HEK293T (cell line): ENCODE measurements around the gene LSM14B.

Experiments
- ARNT ChIP-seq: fragments of 450-650 bp; IDR thresholded peaks from 2 replicates; pipeline ENCODE4 v1.6.1; 2017; ENCODE audit warnings: mild to moderate bottlenecking
- ELF4 ChIP-seq: fragments of 450-650 bp; IDR thresholded peaks from 2 replicates; pipeline ENCODE4 v1.6.1; 2017; ENCODE audit warnings: antibody characterized with exemption
- FOXM1 ChIP-seq: fragments of 450-650 bp; IDR thresholded peaks from 2 replicates; pipeline ENCODE4 v1.6.1; 2017; ENCODE audit warnings: mild to moderate bottlenecking, borderline replicate concordance
- LEF1 ChIP-seq: fragments of 450-650 bp; IDR thresholded peaks from 2 replicates; pipeline ENCODE4 v1.6.1; 2017; ENCODE audit warnings: mild to moderate bottlenecking, borderline replicate concordance
- NFRKB ChIP-seq: fragments of 450-650 bp; IDR thresholded peaks from 2 replicates; pipeline ENCODE4 v1.6.1; 2016; ENCODE audit warnings: mild to moderate bottlenecking, moderate library complexity
- SP1 ChIP-seq: fragments of 450-650 bp; IDR thresholded peaks from 2 replicates; pipeline ENCODE4 v1.6.1; 2017
- SUZ12 ChIP-seq: fragments of 450-650 bp; IDR thresholded peaks from 2 replicates; pipeline ENCODE4 v1.6.1; 2016; ENCODE audit warnings: mild to moderate bottlenecking
- ZNF384 ChIP-seq: fragments of 450-650 bp; IDR thresholded peaks from 2 replicates; pipeline ENCODE4 v1.6.1; 2016

DNA sequence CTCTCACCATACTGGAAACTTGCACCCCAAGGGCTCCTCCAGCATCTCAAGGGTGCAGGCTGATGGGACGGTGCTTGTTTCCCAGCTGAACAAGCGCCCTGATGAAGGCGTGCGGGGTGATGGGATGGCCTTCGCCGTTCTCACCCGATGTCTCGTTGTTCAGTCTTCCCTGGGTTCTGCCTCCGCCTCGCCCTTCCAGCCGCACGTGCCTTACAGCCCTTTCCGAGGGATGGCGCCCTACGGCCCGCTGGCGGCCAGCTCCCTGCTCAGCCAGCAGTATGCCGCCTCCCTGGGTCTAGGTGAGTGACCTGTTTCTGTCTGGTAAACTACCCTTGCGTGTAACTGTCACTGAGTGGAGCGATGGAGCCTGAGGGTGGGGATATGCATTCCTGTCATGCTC is 3.9 kb downstream of the LSM14B start:
- TF ChIP-seq LEF1 (no peak), ELF4 (no peak), FOXM1 (no peak), NFRKB (no peak), SUZ12 (no peak), SP1 (no peak), ZNF384 (no peak), ARNT (no peak)
